ENCODE results near the gene PCNA. TPM values are rescaled to one million over a fixed set of nuclear protein-coding genes. Genes with fewer than 3 reads are reported as not detected.

Gene PCNA
- total and polyA plus RNA-seq, 3 experiments from 2014 or later, result 58.4 to 662 (median 654) TPM

GRCh38 chr20:5126512-5127203 is 6.9 kb upstream of the PCNA start, which contains the start of gene CDS2:
Gene CDS2, plus strand, starts transcription at chr20:5127008. Its CDS starts 85 bp downstream, at chr20:5127093.
- Mint-ChIP-seq H3K36me3 (peaks cover 0 to 17% (median 7%) of the 10 kb centered on the region in 3 donors), H3K4me3 (peak within 1 kb of the TSS; percentile 81 to 98 (median 94)), H3K27ac (peak within 1 kb of the TSS; percentile 84 to 99 (median 97)), H3K9me3 (no peaks in the 10 kb centered on the region), H3K27me3 (no peaks in the 10 kb centered on the region), H3K4me1 (peaks cover 27 to 42% (median 34%) of the 10 kb centered on the region in 3 donors)
- Histone ChIP-seq H3K4me3 (ENCODE audit: low read length) (peak within 1 kb of the TSS; percentile 84), H3K36me3 (ENCODE audit: insufficient read depth, low read length) (no peaks in the 10 kb centered on the region), H3K4me1 (ENCODE audit: insufficient read depth, low read length) (peaks cover 26% of the 10 kb centered on the region), H3K27ac (ENCODE audit: low read depth, low read length) (peak within 1 kb of the TSS; percentile 99), H3K9me3 (ENCODE audit: low read length) (no peaks in the 10 kb centered on the region), H3K27me3 (ENCODE audit: insufficient read depth, low read length, poor library complexity, severe bottlenecking) (no peaks in the 10 kb centered on the region)
- peak; percentile 99 to 100 (median 100) for DNase-seq
- ChIA-PET CTCF (interaction anchor here (0.7 to 2.1 kb wide), 21 partner anchors 14 to 342 kb away, joined by 3 to 37 read pairs (median 6); no protein-coding TSS in a partner anchor), POLR2A (interaction anchor here (0.5 to 2.1 kb wide), 14 partner anchors 8 to 321 kb away, joined by 3 to 15 read pairs (median 3); no protein-coding TSS in a partner anchor)

- ChIA-PET POLR2A (no interaction called here), CTCF (no interaction called here)
- H3K9me3 Mint-ChIP-seq, result no peaks in the 10 kb centered on the region
- H3K9me3 ChIP-seq (ENCODE audit: low read length), result no peaks in the 10 kb centered on the region
- H3K36me3 ChIP-seq (ENCODE audit: insufficient read depth, low read length), result no peaks in the 10 kb centered on the region
- H3K4me1 Mint-ChIP-seq, result peaks cover 35 to 44% (median 38%) of the 10 kb centered on the region in 3 donors
- peak overlapping the region in 1 of 7 donors; percentile 70 for H3K4me3 Mint-ChIP-seq
- no peaks in the 10 kb centered on the region for H3K27me3 ChIP-seq (ENCODE audit: insufficient read depth, low read length, poor library complexity, severe bottlenecking)
- peaks cover 0 to 18% (median 3%) of the 10 kb centered on the region in 3 donors for H3K36me3 Mint-ChIP-seq
- peaks cover 30% of the 10 kb centered on the region for H3K4me1 ChIP-seq (ENCODE audit: insufficient read depth, low read length)
- H3K27ac ChIP-seq (ENCODE audit: low read depth, low read length), result no peak overlapping the region
- DNase-seq, result no peak
- no peaks in the 10 kb centered on the region for H3K27me3 Mint-ChIP-seq
- no peak overlapping the region for H3K4me3 ChIP-seq (ENCODE audit: low read length)
- H3K27ac Mint-ChIP-seq, result peak overlapping the region in 1 of 8 donors; percentile 3
Observed at GRCh38 chr20:5122873-5123260, 3.1 kb upstream of the PCNA start.

GRCh38 chr20:5120185-5120476 is 373 bp upstream of the PCNA start:
- peaks cover 20% of the 10 kb centered on the region for H3K36me3 ChIP-seq (ENCODE audit: insufficient read depth, low read length)
- H3K4me1 Mint-ChIP-seq, result peaks cover 27 to 37% (median 30%) of the 10 kb centered on the region in 3 donors

GRCh38 chr20:5119143-5119434 is 669 bp downstream of the PCNA start:
- no peaks in the 10 kb centered on the region for H3K9me3 ChIP-seq (ENCODE audit: low read length)
- peak overlapping the region; percentile 90 for H3K27ac ChIP-seq (ENCODE audit: low read depth, low read length)
- H3K4me3 ChIP-seq (ENCODE audit: low read length), result peak overlapping the region; percentile 99
- Mint-ChIP-seq H3K4me3 (peak overlapping the region; percentile 91 to 98 (median 95)), H3K9me3 (no peaks in the 10 kb centered on the region), H3K4me1 (peaks cover 27 to 41% (median 30%) of the 10 kb centered on the region in 3 donors), H3K27ac (peak overlapping the region; percentile 68 to 99 (median 74)), H3K36me3 (peaks cover 4 to 48% (median 14%) of the 10 kb centered on the region in 3 donors), H3K27me3 (no peaks in the 10 kb centered on the region)
- peaks cover 26% of the 10 kb centered on the region for H3K36me3 ChIP-seq (ENCODE audit: insufficient read depth, low read length)
- H3K27me3 ChIP-seq (ENCODE audit: insufficient read depth, low read length, poor library complexity, severe bottlenecking), result no peaks in the 10 kb centered on the region
- POLR2A ChIA-PET, result interaction anchor here (0.6 to 1.4 kb wide), 3 partner anchors 8 to 334 kb away, joined by 3 to 10 read pairs (median 3); partner anchors contain the start of gene CDS2
- no peak for DNase-seq
- CTCF ChIA-PET, result interaction anchor here (1.2 to 2.6 kb wide), 2 partner anchors 74 to 104 kb away, joined by 3 to 15 read pairs; no protein-coding TSS in a partner anchor
- H3K4me1 ChIP-seq (ENCODE audit: insufficient read depth, low read length), result peaks cover 24% of the 10 kb centered on the region

More at GRCh38 chr20:5120185-5120476, 373 bp upstream of the PCNA start:
- no peaks in the 10 kb centered on the region for H3K27me3 ChIP-seq (ENCODE audit: insufficient read depth, low read length, poor library complexity, severe bottlenecking)
- H3K4me3 ChIP-seq (ENCODE audit: low read length), result peak overlapping the region; percentile 99
- peaks cover 4 to 38% (median 11%) of the 10 kb centered on the region in 3 donors for H3K36me3 Mint-ChIP-seq
- peak overlapping the region; percentile 91 to 98 (median 95) for H3K4me3 Mint-ChIP-seq
- peaks cover 24% of the 10 kb centered on the region for H3K4me1 ChIP-seq (ENCODE audit: insufficient read depth, low read length)
- no peaks in the 10 kb centered on the region for H3K9me3 ChIP-seq (ENCODE audit: low read length)
- ChIA-PET POLR2A (interaction anchor here (0.6 to 1.0 kb wide), 5 partner anchors 9 to 306 kb away, joined by 3 to 9 read pairs (median 3); no protein-coding TSS in a partner anchor), CTCF (interaction anchor here (1.6 to 2.6 kb wide), 2 partner anchors 19 to 72 kb away, joined by 4 to 15 read pairs; no protein-coding TSS in a partner anchor)
- no peaks in the 10 kb centered on the region for H3K9me3 Mint-ChIP-seq
- DNase-seq, result no peak
- peak overlapping the region; percentile 90 for H3K27ac ChIP-seq (ENCODE audit: low read depth, low read length)
- no peaks in the 10 kb centered on the region for H3K27me3 Mint-ChIP-seq
- peak overlapping the region; percentile 89 to 99 (median 96) for H3K27ac Mint-ChIP-seq

- no peak for DNase-seq
Observed at GRCh38 chr20:5118220-5119142, 1.3 kb downstream of the PCNA start.

GRCh38 chr20:5116875-5117274 is 2.9 kb downstream of the PCNA start:
- Histone ChIP-seq H3K27ac (ENCODE audit: low read depth, low read length) (no peak overlapping the region), H3K9me3 (ENCODE audit: low read length) (no peaks in the 10 kb centered on the region), H3K36me3 (ENCODE audit: insufficient read depth, low read length) (peaks cover 26% of the 10 kb centered on the region), H3K27me3 (ENCODE audit: insufficient read depth, low read length, poor library complexity, severe bottlenecking) (no peaks in the 10 kb centered on the region), H3K4me3 (ENCODE audit: low read length) (no peak overlapping the region), H3K4me1 (ENCODE audit: insufficient read depth, low read length) (peaks cover 36% of the 10 kb centered on the region)
- Mint-ChIP-seq H3K9me3 (no peaks in the 10 kb centered on the region), H3K4me3 (peak overlapping the region in 1 of 7 donors; percentile 91), H3K27me3 (no peaks in the 10 kb centered on the region), H3K36me3 (peaks cover 4 to 63% (median 11%) of the 10 kb centered on the region in 3 donors), H3K27ac (peak overlapping the region in 1 of 8 donors; percentile 33), H3K4me1 (peaks cover 37 to 57% (median 45%) of the 10 kb centered on the region in 3 donors)
- ChIA-PET CTCF (interaction anchor here (0.8 to 2.5 kb wide), 3 partner anchors 37 to 75 kb away, joined by 3 to 8 read pairs (median 4); no protein-coding TSS in a partner anchor), POLR2A (interaction anchor here (0.5 to 2.2 kb wide), 3 partner anchors 10 to 96 kb away, joined by 3 to 11 read pairs (median 7); partner anchors contain the start of gene CDS2)
- DNase-seq, result no peak

More at GRCh38 chr20:5118220-5119142, 1.3 kb downstream of the PCNA start:
- Histone ChIP-seq H3K27me3 (ENCODE audit: insufficient read depth, low read length, poor library complexity, severe bottlenecking) (no peaks in the 10 kb centered on the region), H3K4me3 (ENCODE audit: low read length) (peak overlapping the region; percentile 99), H3K4me1 (ENCODE audit: insufficient read depth, low read length) (peaks cover 27% of the 10 kb centered on the region), H3K9me3 (ENCODE audit: low read length) (no peaks in the 10 kb centered on the region), H3K36me3 (ENCODE audit: insufficient read depth, low read length) (peaks cover 26% of the 10 kb centered on the region), H3K27ac (ENCODE audit: low read depth, low read length) (peak overlapping the region; percentile 90)
- peaks cover 29 to 44% (median 33%) of the 10 kb centered on the region in 3 donors for H3K4me1 Mint-ChIP-seq
- peak overlapping the region; percentile 91 to 98 (median 95) for H3K4me3 Mint-ChIP-seq
- POLR2A ChIA-PET, result interaction anchor here (0.6 to 1.4 kb wide), 2 partner anchors 9 to 334 kb away, joined by 3 to 10 read pairs; partner anchors contain the start of gene CDS2
- CTCF ChIA-PET, result interaction anchor here (1.2 to 2.6 kb wide), 2 partner anchors 74 to 104 kb away, joined by 3 to 15 read pairs; no protein-coding TSS in a partner anchor
- peak overlapping the region; percentile 68 to 97 (median 74) for H3K27ac Mint-ChIP-seq
- peaks cover 4 to 52% (median 14%) of the 10 kb centered on the region in 3 donors for H3K36me3 Mint-ChIP-seq
- H3K9me3 Mint-ChIP-seq, result no peaks in the 10 kb centered on the region
- no peaks in the 10 kb centered on the region for H3K27me3 Mint-ChIP-seq

GRCh38 chr20:5114403-5114802 is 5.4 kb downstream of the PCNA start:
- Mint-ChIP-seq H3K9me3 (no peaks in the 10 kb centered on the region), H3K4me1 (peaks cover 26 to 51% (median 34%) of the 10 kb centered on the region in 3 donors), H3K36me3 (peaks cover 4 to 70% (median 11%) of the 10 kb centered on the region in 3 donors), H3K4me3 (peak overlapping the region in 6 of 7 donors; percentile 12 to 85 (median 38)), H3K27ac (peak overlapping the region in 7 of 8 donors; percentile 37 to 92 (median 73)), H3K27me3 (no peaks in the 10 kb centered on the region)
- Histone ChIP-seq H3K4me3 (ENCODE audit: low read length) (no peak overlapping the region), H3K9me3 (ENCODE audit: low read length) (no peaks in the 10 kb centered on the region), H3K36me3 (ENCODE audit: insufficient read depth, low read length) (peaks cover 37% of the 10 kb centered on the region), H3K27ac (ENCODE audit: low read depth, low read length) (no peak overlapping the region), H3K27me3 (ENCODE audit: insufficient read depth, low read length, poor library complexity, severe bottlenecking) (no peaks in the 10 kb centered on the region), H3K4me1 (ENCODE audit: insufficient read depth, low read length) (peaks cover 34% of the 10 kb centered on the region)
- CTCF ChIA-PET, result interaction anchor here (1.2 kb wide), 1 partner anchor 33 kb away, joined by 4 read pairs; no protein-coding TSS in a partner anchor
- POLR2A ChIA-PET, result no interaction called here
- no peak for DNase-seq
